OCI-LY1 (cell line): Measurements from ENCODE around the gene DAND5.

ENCODE experiments used
- H2AFZ ChIP-seq: fragments of 200-600 bp; sonication (generic), shearing (Covaris generic); 2 replicates; pipeline ENCODE4 v1.6.0; 2014; ENCODE audit warnings: antibody characterized with exemption, mild to moderate bottlenecking, low read length
- H3F3A ChIP-seq: fragments of 200-600 bp; sonication (generic), shearing (Covaris generic); 2 replicates; pipeline ENCODE4 v1.6.0; 2014; ENCODE audit warnings: mild to moderate bottlenecking, antibody characterized with exemption, low read length, moderate library complexity; ENCODE audit not compliant: insufficient read depth
- H3K27ac ChIP-seq: fragments of 200-600 bp; sonication (generic); 2 replicates; pipeline ENCODE4 v1.5.1; 2014; ENCODE audit warnings: low read length, mixed run types, mild to moderate bottlenecking, low read depth; ENCODE audit not compliant: poor library complexity, severe bottlenecking
- H3K27me3 ChIP-seq: fragments of 200-600 bp; sonication (generic); 2 replicates; pipeline ENCODE4 v1.6.0; 2014; ENCODE audit warnings: antibody characterized with exemption, mild to moderate bottlenecking, low read length, moderate library complexity; ENCODE audit not compliant: insufficient read depth
- H3K36me3 ChIP-seq: fragments of 200-600 bp; sonication (generic); 2 replicates; pipeline ENCODE4 v1.6.1; 2014; ENCODE audit warnings: mild to moderate bottlenecking, antibody characterized with exemption, low read length, moderate library complexity, mixed read lengths; ENCODE audit not compliant: insufficient read depth
- H3K4me1 ChIP-seq: fragments of 200-600 bp; sonication (generic); 2 replicates; pipeline ENCODE4 v1.5.1; 2014; ENCODE audit warnings: mild to moderate bottlenecking, low read length, moderate library complexity; ENCODE audit not compliant: insufficient read depth, severe bottlenecking
- H3K4me2 ChIP-seq: fragments of 200-600 bp; sonication (generic), shearing (Covaris generic); 2 replicates; pipeline ENCODE4 v1.6.1; 2014; ENCODE audit warnings: low read length
- H3K4me3 ChIP-seq: fragments of 200-600 bp; sonication (generic); 2 replicates; pipeline ENCODE4 v1.5.1; 2014; ENCODE audit warnings: low read length, low read depth, mild to moderate bottlenecking, mixed read lengths; ENCODE audit not compliant: poor library complexity, severe bottlenecking
- H3K79me2 ChIP-seq: fragments of 200-600 bp; shearing (Covaris generic); 2 replicates; pipeline ENCODE4 v1.6.1; 2016; ENCODE audit warnings: mixed run types, low read length, mixed read lengths; ENCODE audit not compliant: insufficient read depth
- H3K9ac ChIP-seq: fragments of 200-600 bp; sonication (generic), shearing (Covaris generic); 2 replicates; pipeline ENCODE4 v1.6.1; 2014; ENCODE audit warnings: mild to moderate bottlenecking, low read length, mixed read lengths
- H3K9me2 ChIP-seq: fragments of 200-600 bp; sonication (generic), shearing (Covaris generic); 2 replicates; pipeline ENCODE4 v1.6.1; 2014; ENCODE audit warnings: low read depth, mild to moderate bottlenecking, low read length, mixed read lengths
- H3K9me3 ChIP-seq: fragments of 200-600 bp; shearing (Covaris generic); 2 replicates; pipeline ENCODE4 v1.6.1; 2014; ENCODE audit warnings: low read length, mixed read lengths
- H4K20me1 ChIP-seq: fragments of 200-600 bp; sonication (generic), shearing (Covaris generic); 2 replicates; pipeline ENCODE4 v1.6.0; 2016; ENCODE audit warnings: mild to moderate bottlenecking, low read length; ENCODE audit not compliant: insufficient read depth
- CTCF ChIP-seq: fragments of 200-600 bp; sonication (generic), shearing (Covaris generic); IDR thresholded peaks from 2 replicates; pipeline ENCODE4 v1.5.1; 2017; ENCODE audit warnings: mild to moderate bottlenecking, antibody characterized with exemption, low read length, moderate library complexity, mixed read lengths
- EZH2 ChIP-seq: fragments of 200-600 bp; sonication (generic), shearing (Covaris generic); IDR thresholded peaks from 2 replicates; pipeline ENCODE4 v1.8.0; 2017; ENCODE audit warnings: borderline replicate concordance, mixed run types, mild to moderate bottlenecking, antibody characterized with exemption, low read length, moderate library complexity, mixed read lengths

Gene DAND5

DNA sequence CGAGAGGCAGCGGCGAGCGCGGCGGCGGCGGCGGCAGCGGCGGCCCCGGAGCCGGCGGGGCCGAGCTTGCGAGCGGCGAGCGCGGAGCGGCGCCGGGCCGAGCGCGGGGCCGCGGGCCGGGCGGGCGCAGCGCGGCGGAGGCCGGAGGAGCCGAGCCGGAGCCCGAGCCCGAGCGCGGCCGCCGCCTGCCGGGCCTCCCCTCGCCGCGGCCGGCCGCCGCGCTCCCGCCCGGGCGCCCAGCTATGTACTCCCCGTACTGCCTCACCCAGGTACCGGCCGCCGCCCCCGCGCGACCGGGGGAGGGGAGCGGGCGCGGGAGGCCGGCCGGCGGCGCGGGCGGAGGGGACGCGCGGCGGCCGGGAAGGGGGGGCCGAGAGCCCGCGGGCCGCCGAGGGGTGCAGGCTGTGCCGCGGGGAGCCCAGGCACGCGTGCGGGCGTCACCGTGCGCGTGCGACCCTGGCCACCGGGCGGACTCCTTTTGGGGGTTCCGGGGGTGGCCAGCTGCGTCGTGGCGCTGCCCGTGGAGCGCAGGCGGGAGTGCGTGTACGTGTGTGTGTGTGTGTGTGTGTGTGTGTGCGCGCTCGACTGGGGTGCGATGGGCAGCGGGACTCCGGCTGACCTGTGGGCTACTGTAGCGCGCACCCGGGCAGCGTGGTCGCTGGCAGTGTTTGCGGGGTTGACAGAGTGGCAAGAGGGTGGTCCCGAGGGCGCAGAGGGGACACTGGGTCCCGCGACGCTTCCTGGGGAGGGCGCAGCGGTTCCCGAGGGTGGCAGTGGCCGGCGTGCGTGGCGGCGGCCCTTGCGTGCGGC is 26.4 kb downstream of the DAND5 start:
- H2AFZ ChIP-seq: no peak overlapping the region
- no peak overlapping the region; the same call in 1 of the 2 replicates for H3K4me2 ChIP-seq
- H3K4me3 ChIP-seq: no peak overlapping the region
- H3K36me3 ChIP-seq: no peaks in the 10 kb centered on the region
- TF ChIP-seq EZH2 (no peak), CTCF (no peak)
- H3K9me3 ChIP-seq: no peaks in the 10 kb centered on the region
- no peaks in the 10 kb centered on the region for H4K20me1 ChIP-seq
- H3K9me2 ChIP-seq: no peaks in the 10 kb centered on the region
- H3F3A ChIP-seq: no peaks in the 10 kb centered on the region
- H3K9ac ChIP-seq: no peak overlapping the region
- H3K27ac ChIP-seq: no peak overlapping the region
- H3K4me1 ChIP-seq: no peaks in the 10 kb centered on the region
- no peaks in the 10 kb centered on the region for H3K79me2 ChIP-seq
- peaks cover 7% of the 10 kb centered on the region; the same call in 1 of the 2 replicates for H3K27me3 ChIP-seq

DNA sequence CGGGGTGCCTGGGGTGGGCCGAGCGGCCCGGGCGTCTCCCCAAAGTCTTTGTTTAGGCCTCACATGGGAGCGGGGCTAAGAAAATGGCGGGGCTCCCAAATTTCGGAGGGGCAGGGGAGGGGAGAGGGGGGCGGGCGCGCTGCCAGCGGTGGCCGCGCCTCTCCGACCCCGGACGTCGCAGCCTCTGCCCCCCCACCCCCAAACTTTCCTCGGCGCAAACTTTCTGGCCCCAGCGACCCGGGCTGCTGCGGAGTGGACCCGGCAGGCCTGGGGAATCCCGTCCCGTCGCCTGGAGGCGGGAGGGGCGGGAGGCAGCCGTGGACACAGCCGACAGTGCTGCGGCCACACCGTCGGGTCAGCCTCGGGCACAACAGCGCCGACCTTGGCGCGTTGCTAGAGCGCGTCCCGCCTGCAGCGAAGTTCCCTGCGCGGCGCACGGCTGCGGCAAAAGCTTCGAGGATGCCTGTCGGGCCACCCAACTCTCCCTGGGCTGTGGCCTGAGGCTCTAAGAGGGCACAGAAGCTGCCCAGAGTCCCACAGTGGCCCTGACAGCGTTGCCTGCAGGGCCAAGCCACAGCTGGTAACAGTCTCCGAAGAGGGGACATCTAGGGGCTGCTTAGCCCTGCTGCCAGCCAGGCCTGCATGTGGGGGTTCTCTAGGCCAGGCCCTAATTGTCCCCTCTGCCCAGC is 27.2 kb downstream of the DAND5 start:
- H3K79me2 ChIP-seq: no peaks in the 10 kb centered on the region
- H3K27ac ChIP-seq: no peak overlapping the region
- H2AFZ ChIP-seq: no peak overlapping the region
- H3K36me3 ChIP-seq: no peaks in the 10 kb centered on the region
- H4K20me1 ChIP-seq: no peaks in the 10 kb centered on the region
- H3F3A ChIP-seq: no peaks in the 10 kb centered on the region
- peaks cover 10% of the 10 kb centered on the region; the same call in 1 of the 2 replicates for H3K27me3 ChIP-seq
- H3K9me2 ChIP-seq: no peaks in the 10 kb centered on the region
- H3K4me1 ChIP-seq: no peaks in the 10 kb centered on the region
- no peak for TF ChIP-seq EZH2
- TF ChIP-seq CTCF: no peak
- H3K4me3 ChIP-seq: no peak overlapping the region
- H3K9ac ChIP-seq: no peak overlapping the region
- H3K9me3 ChIP-seq: no peaks in the 10 kb centered on the region
- no peak overlapping the region for H3K4me2 ChIP-seq

DNA sequence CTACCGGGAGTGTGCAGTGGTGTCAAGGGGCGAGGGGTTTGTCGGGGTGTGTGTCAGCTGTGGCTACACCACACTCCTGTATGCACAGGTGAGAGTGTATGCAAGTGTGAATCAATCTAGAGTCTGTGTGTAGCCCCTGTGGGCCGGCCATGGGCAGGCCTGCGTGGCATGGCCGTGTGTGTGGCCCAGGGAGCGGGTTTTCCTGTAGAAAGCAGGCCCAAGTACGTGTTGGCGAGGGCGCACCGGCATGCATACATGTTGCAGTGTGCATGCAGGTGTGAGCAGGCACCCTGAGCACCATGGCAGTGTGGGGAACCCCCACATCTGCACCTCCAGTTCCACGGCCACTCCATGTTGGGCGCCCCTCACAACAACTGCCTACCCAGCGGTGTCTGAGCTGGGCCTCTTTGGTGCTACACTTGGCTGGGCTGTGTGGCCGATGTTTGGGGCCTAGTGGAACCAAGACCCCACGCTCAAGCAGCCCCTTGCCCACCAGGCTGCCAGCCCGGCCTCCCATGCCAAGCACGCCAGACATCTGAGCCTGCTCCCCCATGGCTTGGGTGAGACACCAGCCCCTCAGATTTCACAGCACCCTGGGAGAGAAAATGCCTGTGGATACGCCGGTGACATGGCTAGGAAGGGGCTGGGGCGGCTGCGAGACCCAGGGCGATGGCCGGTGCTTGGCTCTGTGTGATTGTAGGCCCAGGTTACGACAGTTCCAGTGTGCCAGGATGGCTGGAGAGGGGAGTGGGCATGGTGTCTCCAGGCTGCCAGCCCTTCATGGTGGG is 28.0 kb downstream of the DAND5 start:
- no peak for TF ChIP-seq CTCF
- TF ChIP-seq EZH2: no peak
- Histone ChIP-seq H3K4me1 (no peaks in the 10 kb centered on the region), H4K20me1 (no peaks in the 10 kb centered on the region), H3K27ac (no peak overlapping the region), H2AFZ (no peak overlapping the region), H3K9ac (no peak overlapping the region), H3K36me3 (no peaks in the 10 kb centered on the region), H3K27me3 (peaks cover 10% of the 10 kb centered on the region; the same call in 1 of the 2 replicates), H3K79me2 (no peaks in the 10 kb centered on the region), H3F3A (no peaks in the 10 kb centered on the region), H3K9me2 (no peaks in the 10 kb centered on the region), H3K4me2 (no peak overlapping the region), H3K9me3 (no peaks in the 10 kb centered on the region), H3K4me3 (no peak overlapping the region)
